Esophagus squamous epithelium (tissue), 4 donors: Measurements from ENCODE around the gene IRF3.

Source experiments
- CTCF ChIP-seq, 6 experiments: fragments of 450-650 bp in 4 of 6; fragments of 200-600 bp in 2 of 6; sonication (generic) in 2 of 6; IDR thresholded peaks; one replicate each; pipeline ENCODE4 v1.5.1; 2016 to 2019; ENCODE audit warnings: antibody characterized with exemption in 6 of 6, mild to moderate bottlenecking in 4 of 6, moderate library complexity in 4 of 6
- POLR2A ChIP-seq, 4 donors: fragments of 450-650 bp; IDR thresholded peaks; one replicate each; pipeline ENCODE4 v1.6.1; 2017; ENCODE audit warnings: antibody characterized with exemption in 4 of 4, mild to moderate bottlenecking in 4 of 4, moderate library complexity in 3 of 4

- TF ChIP-seq CTCF (IDR thresholded peaks at IDR 0.05), result peak in 1 of 6 experiments; percentile 21
- TF ChIP-seq POLR2A (IDR thresholded peaks at IDR 0.05), result peak in 3 of 4 donors; percentile 47 to 97 (median 93)
These were observed 23.8 kb downstream of the IRF3 start, which contains the start of gene SCAF1 for GRCh38 chr19:49641688-49642491.
